SIG-M5 treated with dmso at 0.1 percent for 504 hours (cell line): ENCODE results near the gene RABGAP1.

ENCODE experiments used
- DNase-seq: peaks from one replicate; lab custom pipeline; 2025; ENCODE audit not compliant: unreplicated experiment; lab: John Stamatoyannopoulos, UW

The RABGAP1 gene

GRCh38 chr9:123007269-123007668, 66.4 kb downstream of the RABGAP1 start:
- DNase-seq, result no peak

GRCh38 chr9:123008909-123009308, 68.1 kb downstream of the RABGAP1 start:
- no peak for DNase-seq

GRCh38 chr9:123011380-123011779, 70.6 kb downstream of the RABGAP1 start:
- no peak for DNase-seq

GRCh38 chr9:123011878-123012528, 71.2 kb downstream of the RABGAP1 start:
- DNase-seq, result no peak

- DNase-seq, result no peak
These were observed 75.8 kb downstream of the RABGAP1 start for GRCh38 chr9:123016631-123017030.

- no peak for DNase-seq
These were observed 80.0 kb downstream of the RABGAP1 start for GRCh38 chr9:123020796-123021195.

- DNase-seq, result no peak
These were observed 85.6 kb downstream of the RABGAP1 start for GRCh38 chr9:123026425-123026824.

- no peak for DNase-seq
These were observed 86.7 kb downstream of the RABGAP1 start for GRCh38 chr9:123027517-123027916.

GRCh38 chr9:123028136-123028535, 87.3 kb downstream of the RABGAP1 start:
- no peak for DNase-seq

- DNase-seq, result no peak
These were observed 88.2 kb downstream of the RABGAP1 start for GRCh38 chr9:123028973-123029372.

GRCh38 chr9:123031963-123032362, 91.1 kb downstream of the RABGAP1 start:
- no peak for DNase-seq

- DNase-seq, result no peak
These were observed 92.5 kb downstream of the RABGAP1 start, which contains the start of gene GPR21 for GRCh38 chr9:123033352-123033751. Gene GPR21, plus strand, starts transcription at chr9:123033667. Its CDS starts 900 bp downstream, at chr9:123034567.

GRCh38 chr9:123033864-123034601, 93.2 kb downstream of the RABGAP1 start:
- DNase-seq, result no peak

- no peak for DNase-seq
These were observed 94.2 kb downstream of the RABGAP1 start for GRCh38 chr9:123034881-123035510.

GRCh38 chr9:123035791-123036190, 95.0 kb downstream of the RABGAP1 start:
- DNase-seq, result no peak

GRCh38 chr9:123036893-123037545, 96.2 kb downstream of the RABGAP1 start:
- DNase-seq, result no peak

- no peak for DNase-seq
These were observed 98.9 kb downstream of the RABGAP1 start for GRCh38 chr9:123039617-123040219.

GRCh38 chr9:123040801-123041200, 100.0 kb downstream of the RABGAP1 start:
- no peak for DNase-seq

GRCh38 chr9:123041489-123041888, 100.7 kb downstream of the RABGAP1 start:
- no peak for DNase-seq

GRCh38 chr9:123043081-123043939, 102.5 kb downstream of the RABGAP1 start:
- no peak for DNase-seq
